ENCODE results near the gene FANCE. TPM values are rescaled to one million over a fixed set of nuclear protein-coding genes. Genes with fewer than 3 reads are reported as not detected.

FANCE gene
- total and polyA plus RNA-seq, 9 of the 15 experiments (the other 6 are each of a cell fraction or from before 2014, with no cell fraction given) = 5.7 to 30.2 (median 17.0) TPM

- intact Hi-C loops (cut with micrococcal nuclease) = no loop called here
- BruUV-seq (replicated peaks) = no TSS peak
- peaks cover 0 to 3% of the 10 kb centered on the region in 2 experiments; a peak in 1 of 5 replicates for H3K27me3 ChIP-seq (ENCODE audit: control insufficient read depth in 2 of 2, insufficient read depth in 2 of 2, low read length in 2 of 2)
- H4K20me1 ChIP-seq (replicated peaks; ENCODE audit: control insufficient read depth, insufficient read depth, low read length) = no peaks in the 10 kb centered on the region
- H3K4me2 ChIP-seq (ENCODE audit: insufficient read depth, low read length) = no peak overlapping the region
- peaks cover 0 to 13% of the 10 kb centered on the region in 2 experiments; a peak in 2 of 5 replicates for H3K4me1 ChIP-seq (replicated peaks in 1 of 2; ENCODE audit: control insufficient read depth in 2 of 2, insufficient read depth in 2 of 2, low read length in 2 of 2)
- no peaks in the 10 kb centered on the region for H3K36me3 ChIP-seq (ENCODE audit: control insufficient read depth, insufficient read depth, low read length)
- ChIA-PET POLR2A (interaction anchor here (1.0 kb wide), 1 partner anchor 61 kb away, joined by 3 read pairs; no protein-coding TSS in a partner anchor), CTCF (ENCODE audit: low intra/inter-chr PET ratio) (no interaction called here)
- 21% methylated on average over 4 of the region's 4 CpGs for WGBS (ENCODE audit: insufficient coverage, low coverage, missing lambda C conversion rate)
- in situ Hi-C loops (cut with MboI) = no loop called here
- no peak overlapping the region for H3K9ac ChIP-seq (ENCODE audit: insufficient read depth in 1 of 2, low read depth in 2 of 2, low read length in 2 of 2)
- peaks cover 16% of the 10 kb centered on the region; the same call in 1 of the 2 replicates for H3K9me3 ChIP-seq (replicated peaks; ENCODE audit: control insufficient read depth, insufficient read depth, low read depth, low read length)
- H3K4me3 ChIP-seq = no peak overlapping the region
- no peak overlapping the region for H2AFZ ChIP-seq (ENCODE audit: low read depth, low read length)
- H3K9me1 ChIP-seq (ENCODE audit: control insufficient read depth, insufficient read depth, low read length) = no peaks in the 10 kb centered on the region
- no peaks in the 10 kb centered on the region for H3K79me2 ChIP-seq (ENCODE audit: control insufficient read depth, insufficient read depth, low read length)
- DNase-seq (ENCODE audit: extremely low read depth in 1 of 4, low spot score in 3 of 4) (no peak), ATAC-seq (no peak), FAIRE-seq (no peak)
- no peak overlapping the region for H3K27ac ChIP-seq (ENCODE audit: extremely low read depth, low read depth, low read length)
- TF ChIP-seq FOS (IDR thresholded peaks at IDR 0.05; ENCODE audit: extremely low read depth, insufficient read length) (no peak), THAP7 (CRISPR knock-in tag; IDR thresholded peaks at IDR 0.05) (no peak), TCF3 (CRISPR knock-in tag; IDR thresholded peaks at IDR 0.05) (no peak), SMAD1 (IDR thresholded peaks at IDR 0.05; ENCODE audit: low read depth, low read length, partially characterized antibody) (no peak), MCM2 (IDR thresholded peaks at IDR 0.05; ENCODE audit: low read depth) (no peak), MLX (CRISPR knock-in tag; conservative IDR thresholded peaks at IDR 0.05) (no peak)
- TF ChIP-seq, protein P1, sequence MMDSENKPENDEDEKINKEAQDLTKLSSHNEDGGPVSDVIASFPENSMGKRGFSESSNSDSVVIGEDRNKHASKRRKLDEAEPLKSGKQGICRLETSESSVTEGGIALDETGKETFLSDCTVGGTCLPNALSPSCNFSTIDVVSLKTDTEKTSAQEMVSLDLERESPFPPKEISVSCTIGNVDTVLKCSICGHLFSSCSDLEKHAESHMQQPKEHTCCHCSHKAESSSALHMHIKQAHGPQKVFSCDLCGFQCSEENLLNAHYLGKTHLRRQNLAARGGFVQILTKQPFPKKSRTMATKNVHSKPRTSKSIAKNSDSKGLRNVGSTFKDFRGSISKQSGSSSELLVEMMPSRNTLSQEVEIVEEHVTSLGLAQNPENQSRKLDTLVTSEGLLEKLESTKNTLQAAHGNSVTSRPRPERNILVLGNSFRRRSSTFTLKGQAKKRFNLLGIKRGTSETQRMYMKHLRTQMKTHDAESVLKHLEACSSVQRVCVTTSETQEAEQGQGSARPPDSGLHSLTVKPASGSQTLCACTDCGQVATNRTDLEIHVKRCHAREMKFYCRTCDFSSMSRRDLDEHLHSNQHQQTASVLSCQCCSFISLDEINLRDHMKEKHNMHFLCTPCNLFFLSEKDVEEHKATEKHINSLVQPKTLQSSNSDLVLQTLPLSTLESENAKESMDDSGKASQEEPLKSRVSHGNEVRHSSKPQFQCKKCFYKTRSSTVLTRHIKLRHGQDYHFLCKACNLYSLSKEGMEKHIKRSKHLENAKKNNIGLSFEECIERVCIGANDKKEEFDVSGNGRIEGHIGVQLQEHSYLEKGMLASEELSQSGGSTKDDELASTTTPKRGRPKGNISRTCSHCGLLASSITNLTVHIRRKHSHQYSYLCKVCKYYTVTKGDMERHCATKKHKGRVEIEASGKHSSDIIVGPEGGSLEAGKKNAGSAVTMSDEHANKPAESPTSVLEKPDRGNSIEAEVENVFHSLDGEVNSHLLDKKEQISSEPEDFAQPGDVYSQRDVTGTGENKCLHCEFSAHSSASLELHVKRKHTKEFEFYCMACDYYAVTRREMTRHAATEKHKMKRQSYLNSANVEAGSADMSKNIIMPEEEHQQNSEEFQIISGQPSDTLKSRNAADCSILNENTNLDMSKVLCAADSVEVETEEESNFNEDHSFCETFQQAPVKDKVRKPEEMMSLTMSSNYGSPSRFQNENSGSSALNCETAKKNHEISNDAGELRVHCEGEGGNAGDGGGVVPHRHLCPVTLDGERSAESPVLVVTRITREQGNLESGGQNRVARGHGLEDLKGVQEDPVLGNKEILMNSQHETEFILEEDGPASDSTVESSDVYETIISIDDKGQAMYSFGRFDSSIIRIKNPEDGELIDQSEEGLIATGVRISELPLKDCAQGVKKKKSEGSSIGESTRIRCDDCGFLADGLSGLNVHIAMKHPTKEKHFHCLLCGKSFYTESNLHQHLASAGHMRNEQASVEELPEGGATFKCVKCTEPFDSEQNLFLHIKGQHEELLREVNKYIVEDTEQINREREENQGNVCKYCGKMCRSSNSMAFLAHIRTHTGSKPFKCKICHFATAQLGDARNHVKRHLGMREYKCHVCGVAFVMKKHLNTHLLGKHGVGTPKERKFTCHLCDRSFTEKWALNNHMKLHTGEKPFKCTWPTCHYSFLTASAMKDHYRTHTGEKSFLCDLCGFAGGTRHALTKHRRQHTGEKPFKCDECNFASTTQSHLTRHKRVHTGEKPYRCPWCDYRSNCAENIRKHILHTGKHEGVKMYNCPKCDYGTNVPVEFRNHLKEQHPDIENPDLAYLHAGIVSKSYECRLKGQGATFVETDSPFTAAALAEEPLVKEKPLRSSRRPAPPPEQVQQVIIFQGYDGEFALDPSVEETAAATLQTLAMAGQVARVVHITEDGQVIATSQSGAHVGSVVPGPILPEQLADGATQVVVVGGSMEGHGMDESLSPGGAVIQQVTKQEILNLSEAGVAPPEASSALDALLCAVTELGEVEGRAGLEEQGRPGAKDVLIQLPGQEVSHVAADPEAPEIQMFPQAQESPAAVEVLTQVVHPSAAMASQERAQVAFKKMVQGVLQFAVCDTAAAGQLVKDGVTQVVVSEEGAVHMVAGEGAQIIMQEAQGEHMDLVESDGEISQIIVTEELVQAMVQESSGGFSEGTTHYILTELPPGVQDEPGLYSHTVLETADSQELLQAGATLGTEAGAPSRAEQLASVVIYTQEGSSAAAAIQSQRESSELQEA (IDR thresholded peaks at IDR 0.05; ENCODE audit: low read depth) = no peak
These were observed 19.8 kb upstream of the FANCE start for GRCh38 chr6:35432291-35432690.
